T-helper 2 cell treated with Interferon-gamma antibody and Interleukin-4, amounts not matched to agents 100 ng/mL and 5 ng/mL, for 36 hours (primary cell): ENCODE measurements around the gene PGF. TPM values are rescaled to one million over a fixed set of nuclear protein-coding genes. Genes with fewer than 3 reads are reported as not detected.

Experiments
- intact Hi-C: fragments of 100-400 bp; cut with micrococcal nuclease; formaldehyde crosslinking; loops from one replicate; pipeline ENCODE4 v1.15.1; 2023
- total RNA-seq: library from RNA; stranded (reverse); gene quantifications from 2 replicates; pipeline ENCODE4 v1.2.3, GENCODE V29; 2022

Gene PGF
- total RNA-seq, 1 donor from 2014 or later: 0.20 TPM

- intact Hi-C loops: loop anchor here (1.0 to 2.0 kb wide), 2 partner anchors 44 to 183 kb away; no protein-coding TSS in a partner anchor
These were observed 49.7 kb downstream of the PGF start for GRCh38 chr14:74905595-74906142.

DNA sequence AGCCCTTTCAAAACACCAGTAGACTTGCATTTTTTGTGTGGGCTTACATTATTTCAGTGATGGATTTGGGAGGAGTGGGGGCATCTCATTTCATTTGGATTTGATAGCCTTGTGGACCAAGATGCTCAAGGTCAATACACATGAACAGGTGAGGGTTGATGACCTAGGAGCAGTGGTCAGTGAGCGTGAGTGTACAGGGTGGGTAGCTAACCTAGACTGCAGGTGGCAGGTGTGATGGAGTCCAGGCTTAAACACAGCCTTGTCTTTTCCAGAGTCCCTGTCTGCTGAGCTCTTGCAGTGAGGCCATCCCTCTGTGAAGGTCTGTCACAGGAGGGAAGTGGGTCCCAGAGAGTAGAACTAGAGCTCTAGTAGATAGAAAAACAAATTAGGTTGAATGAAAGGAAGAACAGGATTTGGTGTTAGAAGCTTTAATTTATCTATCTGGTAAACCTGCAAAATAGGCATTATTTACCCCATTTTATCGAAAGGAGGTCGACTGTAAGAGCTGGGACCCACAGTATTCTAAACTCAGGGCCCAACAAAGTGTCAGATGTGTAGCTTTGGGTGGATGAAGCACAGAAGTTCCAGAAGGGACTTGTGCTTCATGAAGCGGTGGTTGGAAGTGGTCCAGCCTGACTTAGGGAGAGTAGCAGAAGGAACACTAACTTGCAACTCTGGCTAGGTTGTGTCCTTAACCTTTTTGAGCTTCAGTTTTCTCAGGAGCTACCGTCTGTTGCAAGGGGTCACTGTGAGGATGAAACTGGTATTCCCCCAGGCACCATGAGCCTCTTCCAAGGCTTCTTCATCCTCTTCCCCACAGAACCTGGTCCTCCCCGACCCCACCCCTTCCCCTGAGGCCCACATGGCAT lies 50.5 kb downstream of the PGF start:
- intact Hi-C loops: loop anchor here (1.0 to 2.0 kb wide), 2 partner anchors 44 to 184 kb away; no protein-coding TSS in a partner anchor

DNA sequence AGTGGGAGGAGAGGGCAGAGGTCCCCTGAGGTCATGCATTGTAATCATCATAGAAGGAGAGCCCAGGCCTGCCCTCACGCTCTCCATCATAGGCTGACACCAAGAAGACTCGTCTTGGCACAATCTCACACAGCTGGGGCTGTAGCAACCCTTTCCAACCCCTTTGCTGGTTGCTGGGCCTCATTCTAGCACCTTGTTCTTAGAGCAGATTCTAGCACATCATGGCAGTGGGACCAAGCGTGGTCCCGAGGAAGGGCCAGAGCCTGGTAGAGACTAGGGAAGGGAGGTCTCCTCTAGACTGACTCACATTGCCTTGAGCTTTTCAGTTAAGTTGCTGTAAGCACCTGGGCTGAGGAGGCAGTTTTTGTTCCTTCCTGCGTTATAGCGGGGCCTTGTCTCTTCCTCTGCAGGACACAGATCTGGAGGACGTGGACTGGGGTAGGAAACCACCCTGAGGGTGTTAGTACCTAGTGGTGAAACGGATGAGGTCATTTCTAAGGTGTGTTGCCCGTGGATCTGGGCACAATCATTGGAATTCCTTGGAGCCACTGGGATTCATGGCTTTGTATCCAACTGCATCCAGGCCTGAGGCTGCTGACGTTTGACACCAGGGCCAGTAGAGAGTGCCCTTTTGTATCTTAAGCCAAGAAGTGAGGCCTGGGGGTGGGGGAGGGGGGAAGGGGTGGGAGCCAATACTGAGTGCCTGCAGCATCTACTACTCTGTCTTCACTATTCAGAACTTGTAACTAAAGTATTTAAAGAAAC lies 52.3 kb downstream of the PGF start:
- intact Hi-C loops: no loop called here

DNA sequence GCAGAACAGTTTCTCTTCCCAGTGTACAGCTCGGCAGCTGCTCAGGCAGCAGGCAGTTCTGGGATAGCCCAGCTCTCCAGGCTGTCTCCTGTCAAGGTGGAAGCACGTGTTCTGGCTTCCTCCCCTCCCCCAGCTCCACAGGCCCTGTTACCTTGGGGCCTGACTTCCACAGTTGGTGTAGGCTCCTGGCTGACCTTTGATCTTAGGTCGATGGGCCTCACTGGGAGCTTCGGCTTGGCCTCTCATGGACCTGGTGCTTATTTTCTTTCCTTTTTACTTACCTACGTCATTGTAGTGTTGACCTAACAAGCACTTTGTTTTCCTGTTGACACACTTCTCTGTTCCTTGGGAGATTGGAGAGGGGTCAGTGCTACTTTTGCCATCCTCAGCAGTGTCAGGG lies 56.7 kb downstream of the PGF start:
- intact Hi-C loops: no loop called here

- intact Hi-C loops: no loop called here
These were observed 57.3 kb downstream of the PGF start for GRCh38 chr14:74898083-74898482.

- intact Hi-C loops: no loop called here
These were observed 57.8 kb downstream of the PGF start for GRCh38 chr14:74897642-74898041.

DNA sequence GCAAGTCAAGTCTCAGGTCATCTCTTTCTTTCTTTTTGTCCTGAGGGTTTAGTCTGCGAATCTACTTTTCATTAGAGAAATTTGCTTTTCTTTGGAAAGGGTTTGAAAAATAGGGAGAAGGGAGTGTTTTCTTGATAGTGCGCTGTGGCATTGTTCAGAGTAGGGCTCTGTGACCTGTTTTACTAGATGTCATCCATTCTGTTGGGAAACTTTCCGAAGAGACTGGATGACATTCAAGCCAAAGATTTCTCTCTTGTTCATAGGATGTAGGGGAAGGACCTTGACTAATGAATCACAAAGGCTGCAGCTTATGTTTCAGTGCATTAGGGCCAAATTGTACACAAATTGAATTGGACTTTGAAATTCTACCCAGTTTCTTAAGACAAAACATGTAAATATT lies 59.0 kb downstream of the PGF start:
- intact Hi-C loops: no loop called here

DNA sequence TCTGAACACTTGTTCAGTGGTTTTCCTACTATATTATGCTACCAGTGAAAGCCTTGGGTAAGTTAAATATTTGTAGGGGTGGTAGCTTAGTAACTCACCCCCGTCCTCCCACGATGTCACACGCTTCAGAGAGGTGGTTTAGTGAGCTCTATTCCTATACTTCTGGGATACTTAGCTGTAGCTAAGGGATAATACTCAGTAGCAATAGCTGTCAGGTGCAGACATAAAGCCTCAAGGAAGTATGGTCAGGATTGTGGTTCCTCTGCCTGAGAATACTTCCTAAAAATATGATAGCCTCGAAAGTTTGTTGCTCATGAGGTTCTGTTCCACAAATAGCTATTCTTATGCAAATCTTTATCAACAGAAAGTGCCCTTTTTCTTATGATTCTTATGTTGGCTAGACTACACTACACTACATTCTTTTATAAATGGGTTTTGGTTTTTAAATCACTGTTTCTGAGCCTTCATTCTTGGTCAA lies 61.7 kb downstream of the PGF start:
- intact Hi-C loops: no loop called here

GRCh38 chr14:74892745-74893144 lies 62.7 kb downstream of the PGF start:
- intact Hi-C loops: no loop called here

DNA sequence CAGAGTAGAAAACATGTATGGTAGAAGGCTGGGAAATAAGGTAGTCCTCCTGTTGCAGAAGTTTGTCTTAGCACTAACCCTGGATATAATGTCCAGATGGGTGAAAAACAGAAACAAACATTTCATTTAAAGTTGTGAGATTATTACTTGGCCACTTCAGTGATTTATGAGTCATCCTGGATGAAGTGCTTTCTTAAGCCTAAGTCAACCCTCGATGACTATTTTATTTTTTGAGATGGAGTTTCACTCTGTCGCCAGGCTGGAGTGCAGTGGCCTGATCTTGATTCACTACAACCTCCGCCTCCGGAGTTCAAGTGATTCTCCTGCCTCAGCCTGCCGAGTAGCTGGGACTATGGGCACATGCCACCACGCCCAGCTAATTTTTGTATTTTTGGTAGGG lies 63.5 kb downstream of the PGF start:
- intact Hi-C loops: no loop called here

Other genes with a start within 250 kb of the PGF start
- gene AREL1, start 242.5 kb downstream of the PGF start, total RNA-seq: 47.9 and 52.5 TPM in 2 replicates
- gene FCF1, start 242.5 kb downstream of the PGF start, total RNA-seq: 59.4 and 62.4 TPM in 2 replicates
- gene YLPM1, start 192.3 kb downstream of the PGF start, total RNA-seq: 80.4 and 80.8 TPM in 2 replicates
- not detected in 2 replicates for gene PROX2, start 79.5 kb downstream of the PGF start, total RNA-seq
- gene DLST, start 73.7 kb downstream of the PGF start, total RNA-seq: 93.7 and 94.6 TPM in 2 replicates
- gene RPS6KL1, start 32.3 kb downstream of the PGF start, total RNA-seq: 9.4 and 11.3 TPM in 2 replicates
- 47.6 TPM in 2 replicates for gene EIF2B2, start 47.3 kb upstream of the PGF start, total RNA-seq
- gene MLH3, start 95.9 kb upstream of the PGF start, total RNA-seq: 22.7 and 23.7 TPM in 2 replicates
- gene ACYP1, start 108.4 kb upstream of the PGF start, total RNA-seq: 45.4 and 50.1 TPM in 2 replicates
- 1.7 and 1.8 TPM in 2 replicates for gene ZC2HC1C, start 114.0 kb upstream of the PGF start, total RNA-seq
- gene NEK9, start 171.5 kb upstream of the PGF start, total RNA-seq: 67.6 and 69.5 TPM in 2 replicates
- 237 and 240 TPM in 2 replicates for gene TMED10, start 221.0 kb upstream of the PGF start, total RNA-seq